SK-N-SH treated with all-trans-retinoic acid at 6 μM for 48 hours (cell line): ENCODE measurements around the gene WNK2.

Experiments used
- ATAC-seq: fragments of 200-7000 bp; cut with Tn5 transposase; 3 replicates; pipeline ENCODE4 v1.9.1; 2020; ENCODE audit warnings: mild to moderate bottlenecking, moderate library complexity
- ARNTL ChIP-seq: fragments of 450-650 bp; formaldehyde crosslinking; IDR thresholded peaks from 2 replicates; pipeline ENCODE4 v1.5.0; 2020; ENCODE audit warnings: low read depth, mild to moderate bottlenecking, moderate library complexity, borderline replicate concordance
- BACH2 ChIP-seq: fragments of 250-450 bp; sonication (Bioruptor Pico); IDR thresholded peaks from 2 replicates; pipeline ENCODE4 v1.9.0; 2021; ENCODE audit warnings: mild to moderate bottlenecking, borderline replicate concordance
- CSDC2 ChIP-seq: fragments of 250-450 bp; sonication (Bioruptor Pico); IDR thresholded peaks from 2 replicates; pipeline ENCODE4 v1.5.0; 2020; ENCODE audit warnings: mild to moderate bottlenecking, moderate library complexity
- ESRRG ChIP-seq: fragments of 250-450 bp; sonication (Bioruptor Pico); IDR thresholded peaks from 2 replicates; pipeline ENCODE4 v1.6.1; 2021; ENCODE audit warnings: mild to moderate bottlenecking
- GLIS3 ChIP-seq: fragments of 250-450 bp; sonication (Bioruptor Pico); IDR thresholded peaks from 2 replicates; pipeline ENCODE4 v1.5.0; 2020; ENCODE audit warnings: mild to moderate bottlenecking, moderate library complexity
- ISL1 ChIP-seq: fragments of 250-450 bp; sonication (Bioruptor Pico); IDR thresholded peaks from 2 replicates; pipeline ENCODE4 v2.1.2; 2022; ENCODE audit warnings: mild to moderate bottlenecking, moderate library complexity
- OSR1 ChIP-seq: fragments of 250-450 bp; sonication (Bioruptor Pico); IDR thresholded peaks from 2 replicates; pipeline ENCODE4 v1.8.0; 2022; ENCODE audit warnings: moderate library complexity, mild to moderate bottlenecking, inconsistent platforms
- PPARA ChIP-seq: fragments of 250-450 bp; sonication (Bioruptor Pico); IDR thresholded peaks from 2 replicates; pipeline ENCODE4 v1.5.0; 2020; ENCODE audit warnings: mild to moderate bottlenecking, borderline replicate concordance
- RARB ChIP-seq: fragments of 250-450 bp; sonication (Bioruptor Pico); IDR thresholded peaks from 2 replicates; pipeline ENCODE4 v1.8.0; 2021; ENCODE audit warnings: mild to moderate bottlenecking, moderate library complexity
- SNAI2 ChIP-seq: fragments of 250-450 bp; sonication (Bioruptor Pico); IDR thresholded peaks from 2 replicates; pipeline ENCODE4 v1.5.0; 2020; ENCODE audit warnings: mild to moderate bottlenecking, moderate library complexity
- TCF4 ChIP-seq: fragments of 250-450 bp; sonication (Bioruptor Pico); IDR thresholded peaks from 2 replicates; pipeline ENCODE4 v1.8.0; 2021; ENCODE audit warnings: mild to moderate bottlenecking, moderate library complexity, borderline replicate concordance
- TOX ChIP-seq: fragments of 250-450 bp; sonication (Bioruptor Pico); IDR thresholded peaks from 2 replicates; pipeline ENCODE4 v1.8.0; 2021; ENCODE audit warnings: mild to moderate bottlenecking, moderate library complexity, borderline replicate concordance
- ZC3H10 ChIP-seq: fragments of 250-450 bp; sonication (Bioruptor Pico); IDR thresholded peaks from 2 replicates; pipeline ENCODE4 v1.5.1; 2021; ENCODE audit warnings: mild to moderate bottlenecking, moderate library complexity
- ZFP3 ChIP-seq: fragments of 250-450 bp; sonication (Bioruptor Pico); IDR thresholded peaks from 2 replicates; pipeline ENCODE4 v1.5.0; 2020; ENCODE audit warnings: mild to moderate bottlenecking, moderate library complexity
- ZFP30 ChIP-seq: fragments of 450-650 bp; formaldehyde crosslinking; IDR thresholded peaks from 2 replicates; pipeline ENCODE4 v1.5.0; 2022; ENCODE audit warnings: mild to moderate bottlenecking, moderate library complexity
- ZNF565 ChIP-seq: fragments of 450-650 bp; formaldehyde crosslinking; conservative IDR thresholded peaks from 2 replicates; pipeline ENCODE4 v1.5.0; 2020; ENCODE audit warnings: low read depth, mild to moderate bottlenecking, moderate library complexity
- ZNF70 ChIP-seq: fragments of 450-650 bp; formaldehyde crosslinking; IDR thresholded peaks from 2 replicates; pipeline ENCODE4 v1.5.0; 2020; ENCODE audit warnings: mild to moderate bottlenecking, moderate library complexity
- ZNF8 ChIP-seq: fragments of 450-650 bp; formaldehyde crosslinking; IDR thresholded peaks from 2 replicates; pipeline ENCODE4 v1.5.0; 2020; ENCODE audit warnings: mild to moderate bottlenecking, moderate library complexity
- TF ChIP-seq, protein P1 (sequence below): fragments of 250-450 bp; sonication (Bioruptor Pico); IDR thresholded peaks from 2 replicates; pipeline ENCODE4 v1.8.0; 2020; ENCODE audit warnings: mild to moderate bottlenecking, moderate library complexity, borderline replicate concordance
- TF ChIP-seq, protein P2 (sequence below): fragments of 250-450 bp; sonication (Bioruptor Pico); IDR thresholded peaks from 2 replicates; pipeline ENCODE4 v1.5.0; 2020; ENCODE audit warnings: mild to moderate bottlenecking, moderate library complexity
- TF ChIP-seq, protein P3 (sequence below): fragments of 250-450 bp; sonication (Bioruptor Pico); IDR thresholded peaks from 2 replicates; pipeline ENCODE4 v1.5.1; 2020; ENCODE audit warnings: low read depth, mild to moderate bottlenecking, moderate library complexity
- TF ChIP-seq, protein P4 (sequence below): fragments of 250-450 bp; sonication (Bioruptor Pico); IDR thresholded peaks from 2 replicates; pipeline ENCODE4 v1.8.0; 2021; ENCODE audit warnings: low read depth, mild to moderate bottlenecking, moderate library complexity, borderline replicate concordance

WNK2 gene

DNA sequence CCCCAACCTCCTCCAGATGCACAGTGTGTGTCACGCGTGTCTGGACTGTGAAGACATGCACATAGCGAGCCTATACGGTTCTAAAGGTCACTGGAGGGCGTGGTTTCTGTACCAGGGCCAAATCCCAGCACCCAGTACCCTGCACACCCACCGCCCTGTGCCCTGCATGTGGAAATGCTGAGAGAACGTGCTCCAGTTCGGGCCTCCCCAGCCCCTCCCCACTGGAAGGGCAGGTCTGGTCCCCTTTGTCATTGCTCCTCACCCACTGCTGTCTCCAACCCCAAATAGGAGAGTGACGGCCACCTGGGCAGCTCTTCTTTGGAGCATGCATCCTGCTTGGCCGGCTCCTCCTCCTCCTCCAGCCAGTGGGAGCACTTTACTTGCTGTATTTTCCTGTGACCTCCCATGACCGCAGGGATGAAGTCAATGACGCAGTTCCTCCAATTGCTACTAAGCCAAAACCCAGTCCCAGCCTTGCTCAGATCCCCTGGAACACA, 116.7 kb downstream of the WNK2 start:
- ATAC-seq, result no peak
- TF ChIP-seq, protein P1, sequence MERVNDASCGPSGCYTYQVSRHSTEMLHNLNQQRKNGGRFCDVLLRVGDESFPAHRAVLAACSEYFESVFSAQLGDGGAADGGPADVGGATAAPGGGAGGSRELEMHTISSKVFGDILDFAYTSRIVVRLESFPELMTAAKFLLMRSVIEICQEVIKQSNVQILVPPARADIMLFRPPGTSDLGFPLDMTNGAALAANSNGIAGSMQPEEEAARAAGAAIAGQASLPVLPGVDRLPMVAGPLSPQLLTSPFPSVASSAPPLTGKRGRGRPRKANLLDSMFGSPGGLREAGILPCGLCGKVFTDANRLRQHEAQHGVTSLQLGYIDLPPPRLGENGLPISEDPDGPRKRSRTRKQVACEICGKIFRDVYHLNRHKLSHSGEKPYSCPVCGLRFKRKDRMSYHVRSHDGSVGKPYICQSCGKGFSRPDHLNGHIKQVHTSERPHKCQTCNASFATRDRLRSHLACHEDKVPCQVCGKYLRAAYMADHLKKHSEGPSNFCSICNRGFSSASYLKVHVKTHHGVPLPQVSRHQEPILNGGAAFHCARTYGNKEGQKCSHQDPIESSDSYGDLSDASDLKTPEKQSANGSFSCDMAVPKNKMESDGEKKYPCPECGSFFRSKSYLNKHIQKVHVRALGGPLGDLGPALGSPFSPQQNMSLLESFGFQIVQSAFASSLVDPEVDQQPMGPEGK (CRISPR knock-in tag), result no peak
- TF ChIP-seq ZC3H10 (no peak), GLIS3 (CRISPR knock-in tag) (no peak), SNAI2 (CRISPR knock-in tag) (no peak), ARNTL (CRISPR knock-in tag) (no peak), TOX (CRISPR knock-in tag) (no peak), ZNF565 (no peak), ESRRG (CRISPR knock-in tag) (no peak), ZNF70 (CRISPR knock-in tag) (no peak), BACH2 (CRISPR knock-in tag) (no peak), ISL1 (CRISPR knock-in tag) (no peak), OSR1 (CRISPR knock-in tag) (no peak), ZNF8 (no peak), RARB (CRISPR knock-in tag) (no peak)
- TF ChIP-seq, protein P2, sequence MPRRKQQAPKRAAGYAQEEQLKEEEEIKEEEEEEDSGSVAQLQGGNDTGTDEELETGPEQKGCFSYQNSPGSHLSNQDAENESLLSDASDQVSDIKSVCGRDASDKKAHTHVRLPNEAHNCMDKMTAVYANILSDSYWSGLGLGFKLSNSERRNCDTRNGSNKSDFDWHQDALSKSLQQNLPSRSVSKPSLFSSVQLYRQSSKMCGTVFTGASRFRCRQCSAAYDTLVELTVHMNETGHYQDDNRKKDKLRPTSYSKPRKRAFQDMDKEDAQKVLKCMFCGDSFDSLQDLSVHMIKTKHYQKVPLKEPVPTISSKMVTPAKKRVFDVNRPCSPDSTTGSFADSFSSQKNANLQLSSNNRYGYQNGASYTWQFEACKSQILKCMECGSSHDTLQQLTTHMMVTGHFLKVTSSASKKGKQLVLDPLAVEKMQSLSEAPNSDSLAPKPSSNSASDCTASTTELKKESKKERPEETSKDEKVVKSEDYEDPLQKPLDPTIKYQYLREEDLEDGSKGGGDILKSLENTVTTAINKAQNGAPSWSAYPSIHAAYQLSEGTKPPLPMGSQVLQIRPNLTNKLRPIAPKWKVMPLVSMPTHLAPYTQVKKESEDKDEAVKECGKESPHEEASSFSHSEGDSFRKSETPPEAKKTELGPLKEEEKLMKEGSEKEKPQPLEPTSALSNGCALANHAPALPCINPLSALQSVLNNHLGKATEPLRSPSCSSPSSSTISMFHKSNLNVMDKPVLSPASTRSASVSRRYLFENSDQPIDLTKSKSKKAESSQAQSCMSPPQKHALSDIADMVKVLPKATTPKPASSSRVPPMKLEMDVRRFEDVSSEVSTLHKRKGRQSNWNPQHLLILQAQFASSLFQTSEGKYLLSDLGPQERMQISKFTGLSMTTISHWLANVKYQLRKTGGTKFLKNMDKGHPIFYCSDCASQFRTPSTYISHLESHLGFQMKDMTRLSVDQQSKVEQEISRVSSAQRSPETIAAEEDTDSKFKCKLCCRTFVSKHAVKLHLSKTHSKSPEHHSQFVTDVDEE (CRISPR knock-in tag), result no peak

DNA sequence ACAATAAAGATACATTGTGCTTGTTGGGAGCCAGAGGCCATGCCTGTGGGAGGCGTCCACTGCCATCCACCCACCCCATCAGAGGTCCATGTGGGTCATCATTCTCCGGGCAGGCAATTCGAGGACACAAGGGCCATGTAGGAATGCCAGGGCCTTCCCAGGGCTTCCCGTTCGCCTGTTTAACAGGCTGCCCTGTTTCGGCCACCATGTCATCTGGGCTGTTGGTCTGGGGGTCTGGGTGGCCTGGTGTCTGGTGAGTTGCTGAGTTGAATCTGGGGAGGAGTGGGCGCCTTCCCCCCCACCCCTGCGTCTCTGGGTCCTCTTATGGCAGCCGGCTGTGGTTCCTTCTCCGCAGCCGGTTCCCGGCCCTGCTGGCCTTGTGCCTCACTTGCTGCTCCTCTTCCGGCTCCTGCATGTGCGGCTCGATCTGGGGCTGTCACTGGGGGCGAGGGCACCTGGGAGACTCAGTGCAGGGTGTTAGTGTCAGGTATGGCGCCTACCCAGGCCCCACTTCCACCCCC, 117.4 kb downstream of the WNK2 start:
- no peak for ATAC-seq
- TF ChIP-seq, protein P1 (CRISPR knock-in tag), result no peak
- TF ChIP-seq, protein P3, sequence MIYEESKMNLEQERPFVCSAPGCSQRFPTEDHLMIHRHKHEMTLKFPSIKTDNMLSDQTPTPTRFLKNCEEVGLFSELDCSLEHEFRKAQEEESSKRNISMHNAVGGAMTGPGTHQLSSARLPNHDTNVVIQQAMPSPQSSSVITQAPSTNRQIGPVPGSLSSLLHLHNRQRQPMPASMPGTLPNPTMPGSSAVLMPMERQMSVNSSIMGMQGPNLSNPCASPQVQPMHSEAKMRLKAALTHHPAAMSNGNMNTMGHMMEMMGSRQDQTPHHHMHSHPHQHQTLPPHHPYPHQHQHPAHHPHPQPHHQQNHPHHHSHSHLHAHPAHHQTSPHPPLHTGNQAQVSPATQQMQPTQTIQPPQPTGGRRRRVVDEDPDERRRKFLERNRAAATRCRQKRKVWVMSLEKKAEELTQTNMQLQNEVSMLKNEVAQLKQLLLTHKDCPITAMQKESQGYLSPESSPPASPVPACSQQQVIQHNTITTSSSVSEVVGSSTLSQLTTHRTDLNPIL (CRISPR knock-in tag), result no peak
- TF ChIP-seq ZNF70 (CRISPR knock-in tag), result no peak
- no peak for TF ChIP-seq CSDC2 (CRISPR knock-in tag)
- TF ChIP-seq OSR1 (CRISPR knock-in tag), result no peak
- TF ChIP-seq ZFP30, result no peak
- no peak for TF ChIP-seq ZNF565
- TF ChIP-seq TCF4 (CRISPR knock-in tag), result no peak
- TF ChIP-seq SNAI2 (CRISPR knock-in tag), result no peak
- no peak for TF ChIP-seq ZC3H10
- TF ChIP-seq ESRRG (CRISPR knock-in tag), result no peak
- no peak for TF ChIP-seq ISL1 (CRISPR knock-in tag)
- TF ChIP-seq, protein P4, sequence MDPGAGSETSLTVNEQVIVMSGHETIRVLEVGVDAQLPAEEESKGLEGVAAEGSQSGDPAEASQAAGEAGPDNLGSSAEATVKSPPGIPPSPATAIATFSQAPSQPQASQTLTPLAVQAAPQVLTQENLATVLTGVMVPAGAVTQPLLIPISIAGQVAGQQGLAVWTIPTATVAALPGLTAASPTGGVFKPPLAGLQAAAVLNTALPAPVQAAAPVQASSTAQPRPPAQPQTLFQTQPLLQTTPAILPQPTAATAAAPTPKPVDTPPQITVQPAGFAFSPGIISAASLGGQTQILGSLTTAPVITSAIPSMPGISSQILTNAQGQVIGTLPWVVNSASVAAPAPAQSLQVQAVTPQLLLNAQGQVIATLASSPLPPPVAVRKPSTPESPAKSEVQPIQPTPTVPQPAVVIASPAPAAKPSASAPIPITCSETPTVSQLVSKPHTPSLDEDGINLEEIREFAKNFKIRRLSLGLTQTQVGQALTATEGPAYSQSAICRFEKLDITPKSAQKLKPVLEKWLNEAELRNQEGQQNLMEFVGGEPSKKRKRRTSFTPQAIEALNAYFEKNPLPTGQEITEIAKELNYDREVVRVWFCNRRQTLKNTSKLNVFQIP (CRISPR knock-in tag), result no peak
- TF ChIP-seq, protein P2 (CRISPR knock-in tag), result no peak
- no peak for TF ChIP-seq PPARA (CRISPR knock-in tag)
- TF ChIP-seq ZFP3, result no peak
- no peak for TF ChIP-seq ARNTL (CRISPR knock-in tag)
- no peak for TF ChIP-seq ZNF8
- no peak for TF ChIP-seq RARB (CRISPR knock-in tag)
